Measurements from ENCODE around the gene MANF.

DNA sequence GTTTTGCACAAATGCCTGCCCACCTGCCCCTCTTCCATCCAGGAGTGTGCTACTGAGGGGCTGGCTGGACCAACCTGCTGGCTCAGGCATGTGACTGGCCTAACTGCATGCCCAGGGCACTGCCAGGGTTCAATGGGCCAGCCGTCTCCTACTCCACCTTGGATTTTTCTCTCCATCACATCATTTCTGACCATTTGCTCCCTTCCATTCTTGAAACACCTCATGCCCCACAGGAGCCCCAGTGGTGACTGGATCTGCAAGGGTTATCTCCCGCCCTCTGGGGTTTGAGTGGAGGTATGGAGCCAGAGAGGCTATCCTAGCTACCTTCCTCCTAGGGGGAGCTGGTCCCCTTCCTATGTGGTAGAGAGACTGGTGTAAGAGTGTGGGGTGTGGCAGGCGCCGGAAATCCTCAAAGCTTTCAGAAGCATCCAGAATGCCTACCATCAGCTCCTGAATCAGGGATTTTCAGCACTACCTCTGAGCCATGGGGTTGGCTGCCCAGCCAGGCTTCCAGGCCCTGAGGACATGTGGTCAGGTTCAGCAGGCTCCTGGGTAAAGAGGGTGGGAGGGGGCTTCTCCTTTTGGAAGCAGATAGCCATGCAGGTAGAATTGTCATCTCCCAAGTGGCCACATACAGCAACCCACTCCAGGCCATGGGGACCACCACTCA lies 2.9 kb upstream of the MANF start:
- TF ChIP-seq BHLHE40 (IDR thresholded peaks at IDR 0.05; ENCODE audit: borderline replicate concordance), result no peak
- TF ChIP-seq SP1 (IDR thresholded peaks at IDR 0.05), result no peak
- TF ChIP-seq L3MBTL2 (conservative IDR thresholded peaks at IDR 0.05), result no peak
- no peak for TF ChIP-seq FOXA1 (IDR thresholded peaks at IDR 0.05)
- no peak for TF ChIP-seq HDGF (IDR thresholded peaks at IDR 0.05; ENCODE audit: borderline replicate concordance)
- TF ChIP-seq ELF4 (IDR thresholded peaks at IDR 0.05), result no peak
- TF ChIP-seq TARDBP (IDR thresholded peaks at IDR 0.05), result no peak
- no peak for TF ChIP-seq CTBP1 (IDR thresholded peaks at IDR 0.05; ENCODE audit: borderline replicate concordance)
- TF ChIP-seq NFRKB (IDR thresholded peaks at IDR 0.05), result no peak
- TF ChIP-seq FOXM1 (IDR thresholded peaks at IDR 0.05; ENCODE audit: borderline replicate concordance), result no peak

Measured in HEK293T (cell line).